Suprapubic skin (tissue), 4 donors: ENCODE results near the gene RFC1. TPM values are rescaled to one million over a fixed set of nuclear protein-coding genes. Genes with fewer than 3 reads are reported as not detected.
"Not testable (repeated sequence)": the region's sequence is repeated elsewhere in the genome, so short reads cannot be mapped to it uniquely, and the experiment has no call there.

Source experiments
- DNase-seq, 2 donors: peaks; one replicate each; pipeline ENCODE4 v3.0.0-alpha.2; 2019; ENCODE audit warnings: low spot score in 2 of 2
- H3K27ac ChIP-seq: fragments of 200-600 bp; sonication (generic); one replicate; pipeline ENCODE4 v1.5.1; 2019
- H3K27me3 ChIP-seq: fragments of 200-600 bp; sonication (generic); one replicate; pipeline ENCODE4 v1.5.1; 2019
- H3K36me3 ChIP-seq: fragments of 200-600 bp; sonication (generic); one replicate; pipeline ENCODE4 v1.5.1; 2019
- H3K4me1 ChIP-seq: fragments of 200-600 bp; sonication (generic); one replicate; pipeline ENCODE4 v1.5.1; 2019
- H3K4me3 ChIP-seq: fragments of 200-600 bp; sonication (generic); one replicate; pipeline ENCODE4 v1.5.1; 2019; ENCODE audit warnings: mild to moderate bottlenecking
- H3K9me3 ChIP-seq: fragments of 200-600 bp; sonication (generic); one replicate; pipeline ENCODE4 v1.5.1; 2019
- CTCF ChIP-seq, 2 donors: fragments of 200-600 bp in 1 of 2; fragments of 450-650 bp in 1 of 2; sonication (generic) in 1 of 2; IDR thresholded peaks; one replicate each; pipeline ENCODE4 v1.5.1; 2016 to 2019; ENCODE audit warnings: antibody characterized with exemption in 2 of 2, mild to moderate bottlenecking in 1 of 2, moderate library complexity in 1 of 2
- EP300 ChIP-seq: sonication (generic); formaldehyde crosslinking; IDR thresholded peaks from one replicate; pipeline ENCODE4 v1.6.1; 2017; ENCODE audit warnings: antibody characterized with exemption
- POLR2A ChIP-seq, 2 donors: fragments of 450-650 bp; IDR thresholded peaks; one replicate each; pipeline ENCODE4 v1.6.1; 2017; ENCODE audit warnings: antibody characterized with exemption in 2 of 2, mild to moderate bottlenecking in 2 of 2, moderate library complexity in 2 of 2
- POLR2AphosphoS5 ChIP-seq, 3 donors: sonication (generic); formaldehyde crosslinking; IDR thresholded peaks; one replicate each; pipeline ENCODE4 v1.6.1; 2017; ENCODE audit warnings: antibody characterized with exemption in 3 of 3
- WGBS: methylation state at CpG from one replicate; pipeline ENCODE4 v1.1.5; 2018; 5-methylcytosine and 5-hydroxymethylcytosine counted together
- total RNA-seq, 4 donors: library from RNA; depleted of rRNA; stranded (reverse); fragments of >200 nt; gene quantifications; one replicate each; pipeline ENCODE4 v1.1.0, GENCODE V29; 2016

The RFC1 gene
- total RNA-seq, 4 donors from 2014 or later = 24.9 to 40.1 (median 27.0) TPM

- Histone ChIP-seq H3K4me1 (no peaks in the 10 kb centered on the region), H3K27ac (no peak overlapping the region), H3K4me3 (no peak overlapping the region), H3K9me3 (no peaks in the 10 kb centered on the region), H3K36me3 (peaks cover 86% of the 10 kb centered on the region), H3K27me3 (no peaks in the 10 kb centered on the region)
- TF ChIP-seq POLR2AphosphoS5 (IDR thresholded peaks at IDR 0.05) = no peak
- DNase-seq = no peak
- 88% methylated on average over 3 of the region's 3 CpGs for WGBS
Measured at GRCh38 chr4:39303871-39304270, 62.3 kb downstream of the RFC1 start.

GRCh38 chr4:39302901-39303300 is 63.3 kb downstream of the RFC1 start:
- Histone ChIP-seq H3K36me3 (peaks cover 86% of the 10 kb centered on the region), H3K9me3 (no peaks in the 10 kb centered on the region), H3K4me3 (no peak overlapping the region), H3K4me1 (no peaks in the 10 kb centered on the region), H3K27ac (no peak overlapping the region), H3K27me3 (no peaks in the 10 kb centered on the region)
- no peak for TF ChIP-seq POLR2A (IDR thresholded peaks at IDR 0.05)
- no peak for TF ChIP-seq CTCF (IDR thresholded peaks at IDR 0.05)
- no peak for TF ChIP-seq EP300
- no peak for TF ChIP-seq POLR2AphosphoS5 (IDR thresholded peaks at IDR 0.05)
- DNase-seq = no peak
- WGBS = 97% methylated on average over 1 of the region's 1 CpG

- Histone ChIP-seq H3K27ac (no peak overlapping the region), H3K36me3 (peaks cover 79% of the 10 kb centered on the region), H3K4me3 (no peak overlapping the region), H3K9me3 (no peaks in the 10 kb centered on the region), H3K4me1 (no peaks in the 10 kb centered on the region), H3K27me3 (no peaks in the 10 kb centered on the region)
- TF ChIP-seq CTCF (IDR thresholded peaks at IDR 0.05) (no peak), POLR2A (IDR thresholded peaks at IDR 0.05) (no peak), EP300 (no peak), POLR2AphosphoS5 (IDR thresholded peaks at IDR 0.05) (no peak)
- 96% methylated on average over 8 of the region's 8 CpGs for WGBS
- no peak for DNase-seq
Measured at GRCh38 chr4:39295784-39296183, 70.4 kb downstream of the RFC1 start.

- not testable (repeated sequence) for H3K27me3 ChIP-seq, H3K27ac ChIP-seq, H3K9me3 ChIP-seq, H3K4me1 ChIP-seq, DNase-seq, H3K4me3 ChIP-seq
- H3K36me3 ChIP-seq = peaks cover 80% of the 10 kb centered on the region
- 97% methylated on average over 5 of the region's 5 CpGs for WGBS
Measured at GRCh38 chr4:39292433-39292832, 73.7 kb downstream of the RFC1 start.

- DNase-seq = no peak
- 86% methylated on average over 2 of the region's 2 CpGs for WGBS
- TF ChIP-seq CTCF (IDR thresholded peaks at IDR 0.05) (no peak), EP300 (no peak), POLR2A (IDR thresholded peaks at IDR 0.05) (no peak), POLR2AphosphoS5 (IDR thresholded peaks at IDR 0.05) (no peak)
- no peaks in the 10 kb centered on the region for H3K27me3 ChIP-seq
- H3K36me3 ChIP-seq = peaks cover 87% of the 10 kb centered on the region
- no peaks in the 10 kb centered on the region for H3K9me3 ChIP-seq
- no peaks in the 10 kb centered on the region for H3K4me1 ChIP-seq
- no peak overlapping the region for H3K4me3 ChIP-seq
- no peak overlapping the region for H3K27ac ChIP-seq
Measured at GRCh38 chr4:39291686-39292085, 74.5 kb downstream of the RFC1 start.

- peaks cover 76% of the 10 kb centered on the region for H3K36me3 ChIP-seq
- no peak overlapping the region for H3K27ac ChIP-seq
- no peak for DNase-seq
- WGBS = 94% methylated on average over 4 of the region's 4 CpGs
- H3K4me1 ChIP-seq = no peaks in the 10 kb centered on the region
- H3K9me3 ChIP-seq = no peaks in the 10 kb centered on the region
- H3K27me3 ChIP-seq = no peaks in the 10 kb centered on the region
- TF ChIP-seq CTCF (IDR thresholded peaks at IDR 0.05) (no peak), POLR2A (IDR thresholded peaks at IDR 0.05) (no peak), EP300 (no peak), POLR2AphosphoS5 (IDR thresholded peaks at IDR 0.05) (no peak)
- no peak overlapping the region for H3K4me3 ChIP-seq
Measured at GRCh38 chr4:39287223-39287622, 78.9 kb downstream of the RFC1 start.
